Measurements from ENCODE around the gene PIGH.
"Not testable (repeated sequence)": the region's sequence is repeated elsewhere in the genome, so short reads cannot be mapped to it uniquely, and the experiment has no call there.

Gene PIGH

GRCh38 chr14:67607646-67608045, 7.6 kb upstream of the PIGH start:
- DNase-seq = no peak

DNA sequence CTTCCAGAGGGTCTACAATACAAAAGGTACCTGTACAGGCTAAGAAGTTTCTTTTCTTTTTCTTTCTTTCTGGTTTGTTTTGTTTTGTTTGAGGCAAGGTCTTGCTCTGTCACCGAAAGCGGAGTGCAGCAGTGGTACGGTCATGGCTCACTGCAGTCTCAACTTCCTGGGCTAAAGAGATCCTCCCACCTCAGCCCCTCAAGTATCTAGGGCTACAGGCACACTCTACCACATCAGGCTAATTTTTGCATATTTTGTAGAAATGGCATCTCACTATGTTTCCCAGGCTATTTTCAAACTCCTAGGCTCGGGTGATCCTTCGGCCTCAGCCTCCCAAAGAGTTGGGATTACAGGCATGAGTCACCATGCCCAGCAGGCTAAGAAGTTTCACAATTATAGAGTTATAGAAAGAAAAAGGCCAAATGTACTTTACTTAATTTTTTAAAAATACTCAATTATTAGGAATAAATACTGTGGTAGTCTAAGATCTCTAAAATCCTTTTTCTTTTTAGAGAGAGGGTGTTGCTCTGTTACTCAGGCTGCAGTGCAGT, 3.0 kb upstream of the PIGH start:
- no peak for DNase-seq

GRCh38 chr14:67602076-67602475, 2.0 kb upstream of the PIGH start:
- DNase-seq = no peak

GRCh38 chr14:67600562-67600974, 500 bp upstream of the PIGH start:
- DNase-seq = not testable (repeated sequence)

- no peak for DNase-seq
Observed at GRCh38 chr14:67595392-67595791, 4.7 kb downstream of the PIGH start.

DNA sequence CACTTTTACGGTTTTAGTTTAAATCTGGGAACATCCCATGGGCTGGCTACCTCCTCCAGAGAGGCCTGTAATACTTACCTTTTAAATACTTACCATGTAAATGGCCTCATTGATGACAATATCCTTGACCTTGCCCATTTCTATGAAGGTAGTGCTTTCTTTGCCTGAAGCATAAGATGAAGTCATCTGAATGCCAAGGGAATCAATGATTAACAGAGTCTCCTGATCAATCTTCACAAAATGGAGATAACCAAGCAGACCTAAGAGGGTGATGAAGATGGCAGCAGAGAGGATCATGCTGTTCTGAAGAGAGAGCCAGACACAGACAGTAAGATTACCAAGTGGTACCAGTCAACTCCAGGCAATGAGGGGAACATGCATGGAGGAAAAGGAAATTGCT, 6.4 kb downstream of the PIGH start:
- DNase-seq = not testable (repeated sequence)

GRCh38 chr14:67589204-67589770, 10.8 kb downstream of the PIGH start:
- DNase-seq = no peak

DNA sequence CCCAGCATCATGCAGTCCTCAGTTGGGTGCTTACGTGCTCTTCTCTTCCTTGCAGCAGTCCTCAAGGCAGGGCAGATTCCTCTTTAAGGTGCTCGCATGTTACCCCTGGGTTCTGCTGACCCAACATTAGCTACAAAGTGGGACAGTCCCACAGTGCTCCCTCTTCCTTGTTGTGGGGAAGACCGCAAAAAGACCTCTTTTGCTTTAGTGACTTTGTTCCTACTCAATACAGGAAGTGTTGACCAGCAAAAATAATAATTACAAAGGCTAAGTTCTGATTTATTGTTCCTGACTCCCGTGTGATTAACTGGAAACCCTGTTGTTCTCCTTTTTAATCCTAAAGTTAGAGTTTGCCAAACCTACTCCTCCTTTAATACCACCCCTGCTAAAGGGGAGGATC, 13.7 kb downstream of the PIGH start:
- DNase-seq = no peak

DNA sequence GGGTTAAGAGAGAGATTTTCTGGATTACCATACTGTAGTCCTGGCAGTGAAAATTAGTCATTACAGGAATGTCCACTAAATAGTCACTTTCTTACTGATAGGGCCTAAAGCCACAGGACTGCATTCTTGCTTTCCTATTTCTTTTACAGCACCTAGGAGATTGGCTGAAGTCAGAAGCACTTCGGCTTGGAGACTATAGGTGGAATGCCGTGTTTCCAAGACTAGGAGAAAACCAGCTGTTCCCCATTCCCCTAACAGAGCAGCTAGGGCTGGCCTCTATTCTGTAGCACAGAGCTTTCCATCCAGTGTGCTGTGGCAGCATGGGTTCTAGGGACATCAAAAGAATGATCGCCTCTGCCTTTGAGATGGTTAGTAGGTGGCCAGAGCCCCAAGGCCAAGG, 15.1 kb downstream of the PIGH start:
- DNase-seq = no peak

- DNase-seq = peak; percentile 50
Observed at GRCh38 chr14:67583711-67584644, 16.1 kb downstream of the PIGH start.

GRCh38 chr14:67582061-67582460, 18.0 kb downstream of the PIGH start:
- DNase-seq = no peak

GRCh38 chr14:67581643-67582042, 18.4 kb downstream of the PIGH start:
- no peak for DNase-seq

- no peak for DNase-seq
Observed at GRCh38 chr14:67580336-67581171, 19.5 kb downstream of the PIGH start.

DNA sequence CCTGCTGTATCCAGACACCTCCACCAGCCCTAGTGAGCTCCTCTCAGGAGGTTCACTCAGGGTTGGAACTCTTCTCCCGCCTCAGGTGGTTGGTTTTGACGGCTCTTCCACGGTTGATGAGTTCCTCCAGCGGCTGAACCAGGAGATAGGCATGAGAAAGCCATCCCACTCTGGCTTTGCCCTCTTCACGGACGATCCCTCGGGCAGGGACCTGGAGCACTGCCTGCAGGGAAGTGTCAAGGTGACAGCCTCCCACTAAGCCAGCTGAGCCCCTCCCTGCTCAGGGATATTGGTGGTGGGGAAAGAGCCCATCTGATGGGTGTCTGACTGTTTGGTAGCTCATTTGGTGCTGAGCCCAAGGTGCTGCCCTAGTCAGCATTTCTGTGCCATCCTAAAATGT, 20.4 kb downstream of the PIGH start:
- DNase-seq = no peak

DNA sequence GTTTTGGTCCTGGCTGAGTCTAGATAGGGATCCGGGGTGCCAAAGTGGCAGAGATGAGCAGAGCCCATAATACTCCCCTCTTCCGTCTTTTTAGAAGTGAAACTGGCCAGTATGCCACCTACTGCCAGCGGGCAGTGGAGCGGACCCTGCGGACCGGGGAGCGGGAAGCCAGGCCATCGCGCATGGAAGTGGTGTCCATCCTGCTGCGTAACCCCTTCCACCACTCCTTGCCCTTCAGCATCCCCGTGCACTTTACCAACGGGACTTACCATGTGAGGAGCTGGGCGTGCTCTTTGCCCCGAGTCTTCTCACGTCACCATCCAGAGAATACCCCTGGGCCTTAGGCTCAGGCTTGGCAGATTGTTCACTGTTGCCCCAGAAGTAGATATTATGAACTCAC, 21.0 kb downstream of the PIGH start:
- no peak for DNase-seq

DNA sequence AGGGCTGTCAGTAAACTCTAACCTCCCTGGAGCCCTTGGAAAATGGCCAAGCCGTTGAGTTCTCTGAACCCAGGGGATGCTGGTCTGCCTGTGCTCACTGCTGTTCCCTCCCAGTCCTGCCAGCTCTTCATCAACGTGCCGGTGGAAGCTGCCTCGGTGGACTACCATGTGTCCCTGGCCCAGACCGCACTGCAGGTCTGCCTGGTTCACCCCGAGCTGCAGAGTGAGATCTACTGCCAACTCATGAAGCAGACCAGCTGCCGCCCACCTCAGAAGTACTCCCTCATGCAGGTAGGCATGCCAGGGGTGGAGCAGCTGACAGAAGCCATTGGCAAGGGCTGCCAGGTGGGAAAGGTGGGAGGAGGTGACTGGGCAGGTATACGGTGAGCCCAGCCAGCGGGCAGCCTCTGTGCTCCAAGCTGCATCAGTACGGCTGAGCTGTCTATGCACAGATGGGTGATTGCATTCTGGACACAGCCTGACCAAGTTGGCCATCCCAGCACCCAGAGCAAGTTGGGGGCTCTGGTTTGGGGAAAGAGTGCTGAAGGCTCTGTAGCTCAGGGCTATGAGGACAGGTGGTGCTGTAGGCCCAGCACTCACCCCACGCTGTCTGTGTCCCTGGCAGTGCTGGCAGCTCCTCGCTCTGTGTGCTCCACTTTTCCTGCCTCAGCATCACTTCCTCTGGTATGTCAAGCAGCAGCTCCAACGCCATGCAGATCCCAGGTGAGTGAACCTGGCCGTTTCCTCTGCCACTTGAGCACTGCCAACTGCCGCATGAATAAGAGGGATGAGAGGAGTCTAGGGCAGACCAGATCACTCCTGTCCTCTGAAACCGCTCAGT, 21.9 kb downstream of the PIGH start:
- DNase-seq = no peak

GRCh38 chr14:67577181-67577808, 22.8 kb downstream of the PIGH start:
- DNase-seq = no peak

DNA sequence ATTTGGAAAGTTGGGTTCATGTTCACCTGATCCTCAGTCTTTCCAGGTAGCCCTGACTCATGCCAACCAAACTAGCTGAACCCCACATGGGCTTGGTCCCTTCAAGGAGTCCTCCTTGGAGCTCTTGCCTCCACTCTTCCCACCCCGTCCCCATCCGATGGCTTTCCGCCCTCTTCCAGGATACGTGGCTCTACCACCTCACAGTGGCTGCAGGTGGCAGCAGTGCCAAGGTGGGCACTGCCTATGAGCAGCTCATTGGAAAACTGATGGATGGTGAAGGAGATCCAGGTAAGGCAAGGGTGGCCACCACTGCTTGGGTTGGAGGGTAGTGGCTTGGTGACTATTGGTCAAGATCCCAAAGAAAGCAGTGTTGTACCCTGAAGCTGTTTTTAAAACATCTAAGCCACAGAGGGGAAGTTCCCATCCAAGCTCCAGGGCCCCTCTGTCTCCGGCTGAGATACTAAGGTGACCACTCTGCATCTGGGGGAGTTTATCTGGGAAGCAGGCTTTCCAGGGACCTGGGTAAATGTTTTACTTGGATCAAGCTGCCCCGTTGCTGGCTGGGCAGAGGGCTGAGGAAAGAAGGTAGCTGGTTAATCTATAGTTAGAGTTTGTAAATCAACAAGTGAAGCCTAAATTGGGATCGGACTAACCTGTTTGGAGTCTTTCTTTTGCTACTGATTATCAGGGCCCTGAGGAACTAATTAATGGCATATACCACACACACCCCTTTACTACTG, 23.7 kb downstream of the PIGH start:
- DNase-seq = no peak

GRCh38 chr14:67575684-67576083, 24.4 kb downstream of the PIGH start:
- no peak for DNase-seq

GRCh38 chr14:67574806-67575205, 25.3 kb downstream of the PIGH start:
- no peak for DNase-seq

DNA sequence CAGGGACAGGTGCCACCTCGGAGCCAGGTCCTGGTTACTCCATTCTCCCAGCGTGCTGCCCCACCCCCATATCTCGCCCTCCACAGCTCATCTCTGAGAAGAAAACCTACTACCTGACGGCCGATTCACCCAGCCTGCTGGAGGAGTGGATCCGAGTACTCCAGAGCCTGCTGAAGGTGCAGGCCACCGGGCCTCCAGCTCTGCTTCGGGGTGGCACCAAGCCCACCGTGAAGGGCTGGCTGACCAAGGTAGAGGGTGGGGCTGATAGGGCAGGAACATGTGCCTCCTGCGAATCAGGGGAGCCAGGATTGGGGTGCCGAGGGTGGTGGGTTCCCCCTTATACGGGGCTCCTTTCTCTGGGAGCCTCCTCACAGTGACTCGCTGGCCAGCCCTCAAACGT, 25.9 kb downstream of the PIGH start:
- no peak for DNase-seq
